DOHH2 (cell line): ENCODE results near the gene POLE4.

Source experiments
- EZH2phosphoT487 ChIP-seq: fragments of 200-600 bp; sonication (generic); IDR thresholded peaks from 2 replicates; pipeline ENCODE4 v1.6.1; 2017; ENCODE audit warnings: borderline replicate concordance, mild to moderate bottlenecking, antibody characterized with exemption, low read length, moderate library complexity, mixed read lengths
- TF ChIP-seq, protein P1 (sequence below): fragments of 200-600 bp; sonication (generic); IDR thresholded peaks from one replicate; pipeline ENCODE4 v1.5.1; 2014; ENCODE audit warnings: antibody characterized with exemption, mild to moderate bottlenecking, low read depth, low read length; ENCODE audit not compliant: poor library complexity, severe bottlenecking

DNA sequence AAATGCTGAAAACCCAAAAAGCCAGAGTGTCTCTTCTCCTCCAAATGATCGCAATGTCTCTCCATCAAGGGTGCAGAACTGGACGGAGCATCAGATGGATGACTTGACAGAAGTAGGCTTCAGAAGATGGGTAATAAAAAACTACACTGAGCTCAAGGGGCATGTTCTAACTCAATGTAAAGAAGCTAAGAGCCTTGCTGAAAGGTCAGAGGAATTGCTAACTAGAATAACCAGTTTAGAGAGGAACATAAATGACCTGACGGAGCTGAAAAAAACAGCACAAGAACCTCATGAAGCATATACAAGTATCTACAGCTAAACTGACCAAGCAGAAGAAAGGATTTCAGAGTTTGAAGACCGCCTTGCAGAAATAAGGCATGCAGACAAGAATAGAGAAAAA is 9.7 kb upstream of the POLE4 start:
- TF ChIP-seq, protein P1, sequence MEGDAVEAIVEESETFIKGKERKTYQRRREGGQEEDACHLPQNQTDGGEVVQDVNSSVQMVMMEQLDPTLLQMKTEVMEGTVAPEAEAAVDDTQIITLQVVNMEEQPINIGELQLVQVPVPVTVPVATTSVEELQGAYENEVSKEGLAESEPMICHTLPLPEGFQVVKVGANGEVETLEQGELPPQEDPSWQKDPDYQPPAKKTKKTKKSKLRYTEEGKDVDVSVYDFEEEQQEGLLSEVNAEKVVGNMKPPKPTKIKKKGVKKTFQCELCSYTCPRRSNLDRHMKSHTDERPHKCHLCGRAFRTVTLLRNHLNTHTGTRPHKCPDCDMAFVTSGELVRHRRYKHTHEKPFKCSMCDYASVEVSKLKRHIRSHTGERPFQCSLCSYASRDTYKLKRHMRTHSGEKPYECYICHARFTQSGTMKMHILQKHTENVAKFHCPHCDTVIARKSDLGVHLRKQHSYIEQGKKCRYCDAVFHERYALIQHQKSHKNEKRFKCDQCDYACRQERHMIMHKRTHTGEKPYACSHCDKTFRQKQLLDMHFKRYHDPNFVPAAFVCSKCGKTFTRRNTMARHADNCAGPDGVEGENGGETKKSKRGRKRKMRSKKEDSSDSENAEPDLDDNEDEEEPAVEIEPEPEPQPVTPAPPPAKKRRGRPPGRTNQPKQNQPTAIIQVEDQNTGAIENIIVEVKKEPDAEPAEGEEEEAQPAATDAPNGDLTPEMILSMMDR, result no peak
- TF ChIP-seq EZH2phosphoT487, result no peak
